Mononuclear cell (primary cell): ENCODE measurements around the gene ATP1A4. TPM values are rescaled to one million over a fixed set of nuclear protein-coding genes. Genes with fewer than 3 reads are reported as not detected.
"Not testable (repeated sequence)": the region's sequence is repeated elsewhere in the genome, so short reads cannot be mapped to it uniquely, and the experiment has no call there.

Source experiments
- H3K27me3 ChIP-seq: 2 replicates; pipeline ENCODE4 v1.6.0; 2011; ENCODE audit warnings: low read length, control low read depth; ENCODE audit not compliant: insufficient read depth
- H3K4me1 ChIP-seq: 2 replicates; pipeline ENCODE4 v1.5.1; 2011; ENCODE audit warnings: mild to moderate bottlenecking, low read length, control low read depth; ENCODE audit not compliant: insufficient read depth
- H3K4me3 ChIP-seq: 2 replicates; pipeline ENCODE4 v1.5.1; 2011; ENCODE audit warnings: mild to moderate bottlenecking, low read length, moderate library complexity
- H3K9me3 ChIP-seq: 2 replicates; pipeline ENCODE4 v1.5.1; 2011; ENCODE audit warnings: low read depth, mild to moderate bottlenecking, control low read depth, low read length
- total RNA-seq: library from RNA; depleted of rRNA; stranded (reverse); fragments of >200 nt; gene quantifications from one replicate; pipeline ENCODE4 v1.2.3, GENCODE V29; 2012

The ATP1A4 gene
- total RNA-seq, result under 0.01 TPM

DNA sequence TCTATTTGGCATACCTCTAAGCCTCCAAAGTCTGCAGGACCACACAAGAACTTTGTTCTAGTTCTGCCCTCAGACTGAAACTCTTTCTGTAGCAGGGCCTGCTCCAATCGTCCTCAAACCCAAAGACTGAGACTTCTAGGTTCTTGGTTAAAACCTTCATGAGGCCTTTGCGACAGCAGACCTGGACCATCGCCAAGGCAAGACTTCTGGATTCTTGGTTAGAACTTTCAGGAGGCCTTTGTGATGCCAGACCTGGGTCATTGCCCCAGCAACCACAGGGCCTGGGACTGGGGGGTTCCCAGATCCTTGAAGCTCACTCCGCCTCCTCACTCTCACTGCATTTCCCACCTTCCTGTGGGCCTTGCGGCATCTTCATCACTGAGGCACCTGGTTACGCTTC lies at the start of gene ATP1A4:
ATP1A4 (plus strand) TSS at position 301 of the 400 bp plus-strand sequence. CDS start 438 bp downstream, outside the sequence.
- Histone ChIP-seq H3K4me3 (no peak within 1 kb of the TSS), H3K27me3 (no peaks in the 10 kb centered on the region), H3K4me1 (no peaks in the 10 kb centered on the region), H3K9me3 (no peaks in the 10 kb centered on the region)

DNA sequence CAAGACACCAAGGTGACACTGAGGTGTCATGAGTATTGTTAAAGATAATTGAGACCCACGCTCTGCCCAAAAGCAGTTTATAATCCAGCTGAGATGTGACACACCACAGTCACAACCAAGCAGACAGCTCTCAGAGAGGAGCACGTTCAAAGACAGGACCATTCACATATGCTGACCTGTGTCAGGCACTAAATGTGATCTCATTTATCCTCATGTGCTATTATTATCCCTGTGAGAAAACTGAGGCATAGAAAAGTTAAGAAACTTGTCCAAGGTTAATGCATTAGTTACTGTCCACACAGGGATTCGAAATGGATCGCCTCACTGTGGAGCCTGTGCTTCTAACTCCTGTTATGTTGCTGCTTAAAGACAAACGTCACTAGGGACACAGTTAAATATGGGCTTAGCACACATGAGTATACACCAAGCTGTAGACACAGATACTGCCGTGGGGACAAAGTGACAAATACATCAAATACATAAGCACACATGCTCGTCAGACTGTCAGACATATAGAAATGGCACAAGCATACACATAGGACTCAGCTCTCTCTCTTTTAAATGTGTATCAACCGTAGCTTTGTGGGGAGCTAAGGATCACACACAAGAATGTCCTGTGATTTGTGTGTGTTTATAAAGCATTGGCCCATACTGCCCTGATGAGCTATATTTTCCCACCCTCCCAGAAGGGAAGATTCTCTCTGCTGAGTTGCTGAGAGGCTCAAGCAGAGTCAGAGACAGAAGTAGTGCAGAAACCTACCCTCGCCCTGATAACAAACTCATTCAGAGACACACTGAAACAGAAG lies 49.5 kb upstream of the ATP1A4 start:
- Histone ChIP-seq H3K4me3 (no peak overlapping the region), H3K9me3 (no peaks in the 10 kb centered on the region), H3K4me1 (peaks cover 73% of the 10 kb centered on the region), H3K27me3 (no peaks in the 10 kb centered on the region)

DNA sequence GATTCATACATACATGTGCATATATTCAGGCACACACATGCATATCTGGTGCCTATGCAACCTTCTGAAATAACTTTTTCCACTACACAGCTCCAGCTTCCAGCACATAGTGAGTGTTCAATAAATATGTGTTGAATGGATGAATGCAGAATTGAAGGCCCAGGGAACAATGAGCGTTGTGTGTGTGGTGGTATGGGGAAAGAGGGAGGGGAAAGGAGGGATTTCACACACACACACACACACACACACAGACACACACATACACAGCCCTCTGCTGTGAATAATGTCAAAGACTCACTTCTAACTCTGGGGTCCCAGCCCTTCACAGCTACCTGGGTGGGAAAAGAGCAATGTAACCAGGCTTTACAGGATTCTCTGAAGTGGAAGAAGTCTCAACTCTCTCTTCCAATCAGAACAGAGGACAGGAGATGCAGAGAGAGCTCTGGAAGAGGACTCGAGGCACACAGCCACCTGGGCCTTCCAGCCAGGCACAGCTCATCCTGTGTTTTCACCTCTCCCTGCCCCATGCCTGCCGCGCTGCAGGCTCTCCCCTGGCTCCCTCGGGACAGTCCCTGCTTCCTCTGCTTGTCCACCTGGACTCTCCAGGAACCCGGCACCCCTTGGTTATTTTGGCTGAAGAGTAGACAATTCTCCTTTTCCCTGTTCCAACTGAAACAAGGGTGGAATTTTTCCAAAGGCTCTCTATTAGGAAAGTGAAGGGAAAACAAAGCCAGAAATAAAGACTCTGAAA lies 47.6 kb upstream of the ATP1A4 start:
- peaks cover 60% of the 10 kb centered on the region for H3K4me1 ChIP-seq
- no peak overlapping the region for H3K4me3 ChIP-seq
- H3K27me3 ChIP-seq, result no peaks in the 10 kb centered on the region
- H3K9me3 ChIP-seq, result no peaks in the 10 kb centered on the region

DNA sequence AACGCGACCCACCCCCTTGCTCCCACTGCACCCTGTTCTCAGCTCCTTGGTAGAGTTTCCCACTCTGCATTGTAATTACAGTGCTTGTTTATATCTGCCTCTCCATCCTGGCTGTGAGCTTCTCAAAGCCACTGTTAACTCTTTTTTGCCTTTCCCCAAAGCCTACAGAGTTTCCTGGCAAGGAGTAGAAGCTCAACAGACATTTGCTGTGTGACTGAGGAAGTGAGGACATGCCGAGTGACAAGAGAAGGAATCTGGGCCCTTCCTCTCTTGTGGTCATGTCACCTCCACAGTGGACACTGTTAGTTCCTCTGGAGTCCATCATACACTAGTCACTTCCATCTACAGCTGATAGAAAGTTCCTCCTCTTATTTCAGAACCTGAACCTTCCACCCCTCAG lies 46.9 kb upstream of the ATP1A4 start:
- Histone ChIP-seq H3K4me3 (no peak overlapping the region), H3K4me1 (peaks cover 54% of the 10 kb centered on the region), H3K9me3 (no peaks in the 10 kb centered on the region), H3K27me3 (no peaks in the 10 kb centered on the region)

DNA sequence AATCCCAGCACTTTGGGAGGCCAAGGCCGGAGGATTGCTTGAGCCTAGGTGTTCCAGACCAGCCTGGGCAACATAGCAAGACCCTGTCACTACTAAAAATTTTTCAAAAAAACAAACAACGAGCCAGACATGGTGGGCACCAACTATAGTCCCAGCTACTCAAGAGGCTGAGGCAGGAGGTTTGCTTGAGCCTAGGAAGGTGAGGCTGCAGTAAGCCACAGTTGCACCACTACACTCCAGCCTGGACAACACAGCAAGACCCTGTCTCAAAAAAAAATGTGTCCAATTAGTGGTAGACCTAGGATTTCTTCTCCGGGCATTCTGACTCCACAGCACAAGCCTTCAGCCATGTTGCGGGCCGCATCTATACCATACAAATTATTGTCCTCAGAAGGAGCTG lies 46.2 kb upstream of the ATP1A4 start:
- Histone ChIP-seq H3K4me3 (no peak overlapping the region), H3K4me1 (peaks cover 49% of the 10 kb centered on the region), H3K27me3 (peaks cover 2% of the 10 kb centered on the region), H3K9me3 (no peaks in the 10 kb centered on the region)

DNA sequence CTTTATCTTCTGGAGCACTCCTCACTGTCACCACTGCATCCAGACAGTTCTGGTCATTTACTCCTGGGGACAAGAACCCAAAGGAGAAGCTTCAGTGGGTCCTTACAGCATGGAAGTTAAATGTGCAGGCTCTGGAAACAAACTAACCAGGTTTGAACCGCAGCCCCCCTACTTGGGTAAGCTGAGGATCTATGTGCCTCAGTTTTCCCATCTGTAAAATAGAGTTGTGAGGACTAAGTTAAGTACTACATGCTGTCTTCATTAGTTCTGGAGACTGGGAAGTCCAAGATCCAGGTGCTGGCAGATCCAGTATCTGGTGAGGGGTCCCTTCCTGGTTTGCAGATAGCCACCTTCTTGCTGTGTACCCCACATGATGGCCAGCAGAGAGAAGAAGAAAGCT lies 43.9 kb upstream of the ATP1A4 start:
- Histone ChIP-seq H3K4me3 (no peak overlapping the region), H3K9me3 (no peaks in the 10 kb centered on the region), H3K27me3 (peaks cover 2% of the 10 kb centered on the region), H3K4me1 (peaks cover 29% of the 10 kb centered on the region)

DNA sequence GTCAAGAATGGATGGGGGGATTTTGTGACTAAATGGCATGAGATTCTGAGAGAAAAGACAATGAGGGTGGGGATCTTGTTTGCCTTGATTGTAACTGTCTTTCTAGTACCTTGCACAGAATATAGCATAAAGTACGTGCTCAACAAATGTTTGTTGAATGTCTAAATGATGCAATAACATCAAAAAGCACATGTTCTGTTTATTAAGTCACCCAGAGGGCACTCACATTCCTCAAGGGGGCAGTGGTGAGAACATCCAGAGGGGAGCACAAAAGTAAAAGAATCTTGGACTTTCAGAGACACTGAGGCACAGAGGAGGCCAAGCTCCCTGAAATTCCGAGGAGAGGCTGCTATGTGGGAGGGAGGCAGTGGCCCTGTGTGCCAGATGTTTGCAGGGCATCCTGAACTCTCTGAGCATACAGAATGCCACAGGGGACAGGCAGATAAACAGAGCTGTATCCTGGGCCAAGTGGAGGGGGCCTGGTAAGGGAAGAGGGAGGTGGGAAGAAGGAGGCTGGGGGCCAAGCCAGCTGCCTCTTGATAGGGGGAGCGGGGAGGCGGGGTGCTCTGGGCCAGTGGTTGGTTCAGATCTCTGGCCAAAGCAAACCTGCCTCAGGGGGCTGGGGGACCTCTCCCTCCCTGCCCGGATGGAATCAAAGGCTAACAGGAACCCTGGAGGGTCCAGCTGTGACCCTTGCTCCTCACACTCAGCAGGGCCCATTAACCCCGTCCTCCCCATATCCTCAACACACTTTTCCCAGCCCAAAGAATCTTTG lies 42.3 kb upstream of the ATP1A4 start:
- peaks cover 15% of the 10 kb centered on the region for H3K4me1 ChIP-seq
- H3K27me3 ChIP-seq, result peaks cover 2% of the 10 kb centered on the region
- H3K9me3 ChIP-seq, result no peaks in the 10 kb centered on the region

DNA sequence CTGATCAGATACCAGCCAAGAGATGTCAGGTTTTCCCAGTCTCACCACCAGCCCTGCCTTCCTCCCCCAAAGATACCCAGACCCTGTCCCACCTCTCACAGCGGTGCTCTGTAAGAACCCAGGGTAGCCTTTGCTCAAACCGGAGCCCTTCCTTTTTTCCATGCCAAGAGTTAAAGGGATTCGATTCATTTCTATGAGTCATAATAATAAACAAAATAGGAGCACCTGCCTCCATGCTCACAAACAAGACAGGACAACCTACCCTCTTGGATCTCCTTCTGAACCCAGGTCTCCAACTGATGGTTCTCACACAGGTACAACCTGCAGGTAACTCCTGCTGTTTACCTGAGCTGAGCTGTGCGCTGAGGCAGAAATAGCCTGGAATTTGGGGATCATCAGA lies 41.7 kb upstream of the ATP1A4 start:
- H3K4me1 ChIP-seq, result peaks cover 9% of the 10 kb centered on the region
- H3K27me3 ChIP-seq, result peaks cover 2% of the 10 kb centered on the region
- H3K9me3 ChIP-seq, result no peaks in the 10 kb centered on the region
- no peak overlapping the region for H3K4me3 ChIP-seq

More for the DNA sequence above, 42.3 kb upstream of the ATP1A4 start:
- H3K4me3 ChIP-seq, result no peak overlapping the region

DNA sequence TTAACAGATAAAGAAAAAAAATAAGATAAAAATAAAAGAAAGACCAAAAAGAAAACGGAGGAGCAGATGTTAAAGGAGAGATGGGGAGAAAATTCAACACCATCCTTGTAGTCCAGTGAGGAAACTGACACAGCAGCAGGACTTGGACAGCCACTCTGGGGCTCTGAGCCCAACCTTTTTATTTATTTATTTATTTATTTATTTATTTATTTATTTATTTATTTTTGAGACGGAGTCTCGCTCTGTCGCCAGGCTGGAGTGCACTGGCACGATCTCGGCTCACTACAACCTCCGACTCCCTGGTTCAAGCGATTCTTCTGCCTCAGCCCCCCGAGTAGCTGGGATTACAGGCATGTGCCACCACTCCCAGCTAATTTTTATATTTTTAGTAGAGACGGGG lies 39.9 kb upstream of the ATP1A4 start:
- not testable (repeated sequence) for H3K9me3 ChIP-seq, H3K4me1 ChIP-seq

DNA sequence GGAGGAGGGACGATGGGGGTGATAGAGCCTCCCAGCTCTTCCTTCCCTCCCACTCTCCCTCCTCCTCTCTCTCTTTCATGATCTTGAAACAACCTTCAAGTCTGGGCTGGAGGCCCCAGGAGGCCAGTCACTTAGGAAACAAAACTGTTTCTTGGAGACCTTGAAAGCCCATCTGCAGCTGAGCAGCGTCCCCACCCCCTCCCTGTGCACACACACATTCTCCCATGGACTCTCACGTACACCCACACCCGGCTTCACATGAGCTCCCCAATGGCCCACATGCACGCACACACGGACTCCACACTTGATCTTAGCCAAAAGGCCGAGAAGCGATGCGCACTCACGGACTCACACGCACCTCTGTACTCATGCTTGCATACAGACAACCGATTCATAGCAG lies 39.0 kb upstream of the ATP1A4 start:
- H3K4me3 ChIP-seq, result no peak overlapping the region
- H3K9me3 ChIP-seq, result no peaks in the 10 kb centered on the region
- H3K27me3 ChIP-seq, result peaks cover 2% of the 10 kb centered on the region
- H3K4me1 ChIP-seq, result no peaks in the 10 kb centered on the region

More for the DNA sequence above, 39.9 kb upstream of the ATP1A4 start:
- H3K4me3 ChIP-seq, H3K27me3 ChIP-seq: not testable (repeated sequence)

DNA sequence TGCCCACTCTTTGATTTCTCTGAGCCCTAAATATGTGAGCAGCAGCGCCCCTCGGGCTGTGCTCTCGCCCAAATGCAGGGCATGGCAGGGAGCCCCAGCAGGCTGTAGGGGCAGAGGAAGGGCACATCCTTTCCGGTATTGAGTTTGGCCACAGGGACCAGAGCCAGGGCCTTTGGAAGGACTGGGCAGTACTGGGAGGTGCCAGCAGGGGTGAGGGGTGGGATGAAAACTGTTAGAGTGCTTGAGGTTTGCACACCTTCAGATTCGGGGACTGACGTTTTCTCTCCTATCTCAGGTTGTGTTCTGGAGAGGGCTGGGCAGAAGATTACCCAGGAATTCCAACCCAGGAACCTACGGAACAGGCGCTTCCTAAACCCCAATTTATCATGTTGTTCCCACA lies 38.0 kb upstream of the ATP1A4 start:
- H3K4me3 ChIP-seq, result no peak overlapping the region
- peaks cover 2% of the 10 kb centered on the region for H3K27me3 ChIP-seq
- H3K9me3 ChIP-seq, result no peaks in the 10 kb centered on the region
- H3K4me1 ChIP-seq, result no peaks in the 10 kb centered on the region

DNA sequence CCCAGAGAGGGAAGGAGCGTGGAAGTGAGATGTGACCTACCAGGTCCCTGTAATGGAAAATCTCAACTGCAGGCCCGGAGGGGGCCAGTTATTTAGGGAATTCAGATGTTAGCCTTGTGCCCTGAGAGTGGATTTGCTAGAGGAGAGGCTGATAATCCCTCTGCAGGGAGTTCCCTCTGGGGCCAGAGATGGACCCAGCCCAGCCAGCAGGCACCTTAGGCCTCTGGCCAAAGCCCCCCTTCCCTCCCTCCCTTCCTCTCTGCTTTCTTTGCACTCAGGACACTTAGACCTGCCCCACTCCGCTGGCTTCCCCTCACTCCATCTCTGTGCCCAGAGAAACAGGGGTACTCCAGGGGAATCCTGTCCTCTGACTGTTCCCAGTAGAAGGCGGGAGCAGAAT lies 37.3 kb upstream of the ATP1A4 start:
- Histone ChIP-seq H3K4me3 (no peak overlapping the region), H3K27me3 (peaks cover 2% of the 10 kb centered on the region), H3K4me1 (no peaks in the 10 kb centered on the region), H3K9me3 (no peaks in the 10 kb centered on the region)

DNA sequence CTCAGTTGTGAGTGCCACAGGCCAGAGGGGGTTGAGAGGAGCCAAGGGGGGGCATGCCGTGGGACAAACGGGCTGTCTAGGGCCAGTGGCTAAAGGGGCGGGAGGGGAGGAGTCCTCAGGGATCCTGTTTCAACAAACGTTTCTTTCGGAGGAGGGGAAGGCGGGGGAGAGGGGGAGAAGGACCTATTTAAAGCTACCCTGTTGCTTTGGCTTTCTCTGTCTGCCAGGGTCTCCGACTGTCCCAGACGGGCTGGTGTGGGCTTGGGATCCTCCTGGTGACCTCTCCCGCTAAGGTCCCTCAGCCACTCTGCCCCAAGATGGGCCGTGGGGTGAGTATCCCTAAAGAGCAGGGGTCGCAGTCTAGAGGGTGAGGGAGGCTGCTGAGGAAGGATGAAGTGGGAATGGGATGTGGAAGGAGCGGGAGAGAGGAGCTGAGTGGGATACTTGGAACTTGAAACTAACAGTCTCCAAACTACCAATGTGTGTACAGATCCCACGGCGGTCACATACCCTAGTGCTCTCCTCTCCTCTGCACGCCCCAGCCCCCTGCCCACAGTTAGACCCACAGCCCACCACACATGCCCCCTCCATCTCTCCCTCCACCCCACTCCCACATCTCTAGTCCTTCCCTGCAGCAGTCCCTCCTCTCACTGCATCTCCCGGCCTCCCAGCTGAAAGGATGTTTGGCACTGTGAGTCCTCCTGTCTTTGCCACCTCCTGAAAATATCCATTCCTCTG lies 35.7 kb upstream of the ATP1A4 start, which contains the start of gene ATP1A2:
ATP1A2 (plus strand) TSS at position 215 of the 738 bp plus-strand sequence; CDS start at position 318, 103 bp downstream.
- Histone ChIP-seq H3K4me1 (peaks cover 4% of the 10 kb centered on the region), H3K4me3 (no peak within 1 kb of the TSS), H3K27me3 (no peaks in the 10 kb centered on the region), H3K9me3 (no peaks in the 10 kb centered on the region)

DNA sequence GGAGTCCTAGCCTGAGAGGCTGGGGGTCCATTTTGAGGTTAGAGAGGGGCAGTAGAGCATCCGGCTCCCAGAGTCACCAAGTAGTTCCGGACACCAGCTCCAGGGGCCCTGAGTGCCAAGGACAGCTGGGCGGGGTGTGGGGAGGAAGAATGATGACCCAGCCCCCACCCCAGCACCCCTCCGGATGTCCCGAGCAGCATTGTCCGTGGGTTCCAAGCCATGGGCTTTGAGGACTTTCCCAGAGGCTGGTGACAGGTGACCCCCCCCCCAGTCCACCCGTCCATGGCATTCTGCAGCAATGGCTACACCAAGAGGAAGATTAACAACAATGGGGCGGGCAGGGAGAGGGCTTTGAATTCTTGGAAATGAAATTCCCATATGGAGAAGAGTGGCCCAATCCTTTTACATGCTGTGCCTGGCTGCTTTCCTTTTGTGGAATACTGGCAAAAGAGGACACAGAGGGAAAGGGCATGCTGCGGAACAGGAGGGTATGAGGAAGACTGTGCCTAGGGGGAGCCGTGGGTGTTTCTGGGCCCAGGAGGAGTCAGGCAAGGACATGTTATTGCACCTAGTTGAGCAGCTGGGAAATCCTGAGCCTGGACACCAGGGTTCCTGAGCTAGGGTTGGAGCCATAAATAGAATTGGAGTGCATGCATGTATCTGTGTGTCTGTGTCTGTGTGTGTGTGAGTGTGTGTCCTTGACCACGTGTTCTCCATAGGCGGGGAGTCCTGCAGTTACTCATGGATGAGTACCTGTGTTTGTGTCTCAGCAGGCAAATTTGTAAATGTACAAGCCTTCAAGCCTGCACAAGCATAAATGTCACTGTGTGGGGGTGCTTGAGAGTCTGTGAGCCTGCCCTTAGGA lies 34.9 kb upstream of the ATP1A4 start:
- no peaks in the 10 kb centered on the region for H3K9me3 ChIP-seq
- peaks cover 4% of the 10 kb centered on the region for H3K4me1 ChIP-seq
- no peak overlapping the region for H3K4me3 ChIP-seq
- H3K27me3 ChIP-seq, result no peaks in the 10 kb centered on the region
